ENCODE results near the gene KCNH2. TPM values are rescaled to one million over a fixed set of nuclear protein-coding genes. Genes with fewer than 3 reads are reported as not detected.

KCNH2 gene
- total RNA-seq, 2 experiments from 2014 or later = 5.8 to 7.5 TPM

GRCh38 chr7:150924369-150924781, 53.7 kb downstream of the KCNH2 start:
- no peaks in the 10 kb centered on the region for H3K9me2 ChIP-seq (ENCODE audit: insufficient read depth, low read length)
- ChIA-PET POLR2A (no interaction called here), CTCF (ENCODE audit: unreplicated experiment) (no interaction called here)
- no peak overlapping the region for H3K4me2 ChIP-seq (ENCODE audit: low read length)
- H3K36me3 ChIP-seq (ENCODE audit: insufficient read depth, low read length) = no peaks in the 10 kb centered on the region
- intact Hi-C loops (cut with micrococcal nuclease; ENCODE audit: unreplicated experiment) = no loop called here
- DNase-seq (ENCODE audit: low spot score) = no peak
- TF ChIP-seq EZH2phosphoT487 (IDR thresholded peaks at IDR 0.05; ENCODE audit: borderline replicate concordance, low read depth, low read length) (no peak), CTCF (conservative IDR thresholded peaks at IDR 0.05; ENCODE audit: low read length) (no peak)
- no peaks in the 10 kb centered on the region for H3K9me3 ChIP-seq (ENCODE audit: low read length)
- H2AFZ ChIP-seq (ENCODE audit: low read length) = no peak overlapping the region
- no peaks in the 10 kb centered on the region for H3K79me2 ChIP-seq (ENCODE audit: insufficient read depth, low read depth, low read length)
- no peaks in the 10 kb centered on the region for H3K4me1 ChIP-seq (ENCODE audit: insufficient read depth, low read length, poor library complexity, severe bottlenecking)
- no TSS peak for BruUV-seq (replicated peaks)
- H3K4me3 ChIP-seq (ENCODE audit: low read depth, low read length, poor library complexity, severe bottlenecking) = no peak overlapping the region
- H3K27ac ChIP-seq (ENCODE audit: low read depth, low read length, poor library complexity, severe bottlenecking) = no peak overlapping the region
- no peaks in the 10 kb centered on the region for H4K20me1 ChIP-seq (ENCODE audit: insufficient read depth, low read length)

- intact Hi-C loops (cut with micrococcal nuclease; ENCODE audit: unreplicated experiment) = no loop called here
- Histone ChIP-seq H4K20me1 (ENCODE audit: insufficient read depth, low read length) (no peaks in the 10 kb centered on the region), H2AFZ (ENCODE audit: low read length) (no peak overlapping the region), H3K9me3 (ENCODE audit: low read length) (no peaks in the 10 kb centered on the region), H3K4me1 (ENCODE audit: insufficient read depth, low read length, poor library complexity, severe bottlenecking) (no peaks in the 10 kb centered on the region), H3K27ac (ENCODE audit: low read depth, low read length, poor library complexity, severe bottlenecking) (no peak overlapping the region), H3K4me2 (ENCODE audit: low read length) (no peak overlapping the region), H3K9me2 (ENCODE audit: insufficient read depth, low read length) (no peaks in the 10 kb centered on the region), H3K36me3 (ENCODE audit: insufficient read depth, low read length) (no peaks in the 10 kb centered on the region), H3K79me2 (ENCODE audit: insufficient read depth, low read depth, low read length) (no peaks in the 10 kb centered on the region), H3K4me3 (ENCODE audit: low read depth, low read length, poor library complexity, severe bottlenecking) (no peak overlapping the region)
- ChIA-PET CTCF (ENCODE audit: unreplicated experiment) (no interaction called here), POLR2A (no interaction called here)
- no TSS peak for BruUV-seq (replicated peaks)
- DNase-seq (ENCODE audit: low spot score) = no peak
- no peak for TF ChIP-seq CTCF (conservative IDR thresholded peaks at IDR 0.05; ENCODE audit: low read length)
- TF ChIP-seq EZH2phosphoT487 (IDR thresholded peaks at IDR 0.05; ENCODE audit: borderline replicate concordance, low read depth, low read length) = no peak
These were observed 54.3 kb downstream of the KCNH2 start for GRCh38 chr7:150923802-150924201.

GRCh38 chr7:150923196-150923595, 54.9 kb downstream of the KCNH2 start:
- H3K9me3 ChIP-seq (ENCODE audit: low read length) = no peaks in the 10 kb centered on the region
- no peaks in the 10 kb centered on the region for H3K36me3 ChIP-seq (ENCODE audit: insufficient read depth, low read length)
- ChIA-PET POLR2A (interaction anchor here (0.5 kb wide), 1 partner anchor 10 kb away, joined by 3 read pairs; no protein-coding TSS in a partner anchor), CTCF (ENCODE audit: unreplicated experiment) (no interaction called here)
- no TSS peak for BruUV-seq (replicated peaks)
- H3K79me2 ChIP-seq (ENCODE audit: insufficient read depth, low read depth, low read length) = no peaks in the 10 kb centered on the region
- H4K20me1 ChIP-seq (ENCODE audit: insufficient read depth, low read length) = no peaks in the 10 kb centered on the region
- no peak overlapping the region for H3K27ac ChIP-seq (ENCODE audit: low read depth, low read length, poor library complexity, severe bottlenecking)
- H2AFZ ChIP-seq (ENCODE audit: low read length) = no peak overlapping the region
- no peaks in the 10 kb centered on the region for H3K4me1 ChIP-seq (ENCODE audit: insufficient read depth, low read length, poor library complexity, severe bottlenecking)
- no peak overlapping the region for H3K4me2 ChIP-seq (ENCODE audit: low read length)
- intact Hi-C loops (cut with micrococcal nuclease; ENCODE audit: unreplicated experiment) = no loop called here
- no peak overlapping the region for H3K4me3 ChIP-seq (ENCODE audit: low read depth, low read length, poor library complexity, severe bottlenecking)
- no peak for DNase-seq (ENCODE audit: low spot score)
- no peak for TF ChIP-seq CTCF (conservative IDR thresholded peaks at IDR 0.05; ENCODE audit: low read length)
- no peak for TF ChIP-seq EZH2phosphoT487 (IDR thresholded peaks at IDR 0.05; ENCODE audit: borderline replicate concordance, low read depth, low read length)
- H3K9me2 ChIP-seq (ENCODE audit: insufficient read depth, low read length) = no peaks in the 10 kb centered on the region
